ENCODE results near the gene PARP4.

DNA sequence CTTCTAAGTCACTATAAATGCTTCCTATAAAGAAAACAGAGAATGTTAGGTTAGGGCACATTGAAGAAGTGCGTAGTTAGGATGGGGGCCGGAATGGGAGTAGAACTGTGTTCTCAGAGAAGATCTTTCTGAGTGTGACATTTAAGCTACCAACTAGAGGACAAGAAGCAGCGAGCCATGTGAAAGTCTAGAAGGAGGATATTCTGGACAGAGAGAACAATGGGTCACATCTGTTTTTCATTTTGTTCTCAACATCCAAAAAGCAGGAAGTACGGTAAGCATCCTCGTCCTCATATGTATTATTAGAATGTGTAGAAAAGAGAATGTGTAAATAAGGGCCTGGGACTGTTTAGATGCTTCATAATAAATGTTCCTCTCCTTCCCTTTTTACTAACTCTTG is 44.5 kb upstream of the PARP4 start:
- TF ChIP-seq, protein P1, sequence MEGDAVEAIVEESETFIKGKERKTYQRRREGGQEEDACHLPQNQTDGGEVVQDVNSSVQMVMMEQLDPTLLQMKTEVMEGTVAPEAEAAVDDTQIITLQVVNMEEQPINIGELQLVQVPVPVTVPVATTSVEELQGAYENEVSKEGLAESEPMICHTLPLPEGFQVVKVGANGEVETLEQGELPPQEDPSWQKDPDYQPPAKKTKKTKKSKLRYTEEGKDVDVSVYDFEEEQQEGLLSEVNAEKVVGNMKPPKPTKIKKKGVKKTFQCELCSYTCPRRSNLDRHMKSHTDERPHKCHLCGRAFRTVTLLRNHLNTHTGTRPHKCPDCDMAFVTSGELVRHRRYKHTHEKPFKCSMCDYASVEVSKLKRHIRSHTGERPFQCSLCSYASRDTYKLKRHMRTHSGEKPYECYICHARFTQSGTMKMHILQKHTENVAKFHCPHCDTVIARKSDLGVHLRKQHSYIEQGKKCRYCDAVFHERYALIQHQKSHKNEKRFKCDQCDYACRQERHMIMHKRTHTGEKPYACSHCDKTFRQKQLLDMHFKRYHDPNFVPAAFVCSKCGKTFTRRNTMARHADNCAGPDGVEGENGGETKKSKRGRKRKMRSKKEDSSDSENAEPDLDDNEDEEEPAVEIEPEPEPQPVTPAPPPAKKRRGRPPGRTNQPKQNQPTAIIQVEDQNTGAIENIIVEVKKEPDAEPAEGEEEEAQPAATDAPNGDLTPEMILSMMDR (IDR thresholded peaks at IDR 0.05; ENCODE audit: insufficient read depth, low read length, poor library complexity, severe bottlenecking), result no peak
- TF ChIP-seq EZH2phosphoT487 (conservative IDR thresholded peaks at IDR 0.05; ENCODE audit: low read length), result no peak
